Caco-2 (cell line): ENCODE data around the gene AKNA. TPM values are rescaled to one million over a fixed set of nuclear protein-coding genes. Genes with fewer than 3 reads are reported as not detected.

Source experiments
- BruUV-seq: library from RNA; stranded (reverse); fragments of 400-500 nt; replicated peaks from 2 replicates; lab custom pipeline; 2021; lab: Mats Ljungman, UMichigan
- CTCF ChIA-PET: fragments of 300-600 bp; sonication (Branson Sonifier 250); formaldehyde crosslinking; loops from one replicate; lab custom pipeline; 2022; ENCODE audit warnings: antibody characterized with exemption; lab: Charles Lee
- POLR2A ChIA-PET: fragments of 300-600 bp; sonication (Branson Sonifier 250); formaldehyde crosslinking; loops from one replicate; lab custom pipeline; 2022; ENCODE audit warnings: antibody characterized with exemption; lab: Charles Lee
- DNase-seq, 2 experiments: peaks; one replicate each; pipeline versions ENCODE4 v3.0.0 to v3.0.0-alpha.2; 2020 to 2022
- H3K27me3 ChIP-seq: replicated peaks from 2 replicates; pipeline ENCODE4 v1.6.0; 2011; ENCODE audit warnings: low read length; ENCODE audit not compliant: control insufficient read depth, insufficient read depth
- H3K36me3 ChIP-seq: 2 replicates; pipeline ENCODE4 v1.5.1; 2011; ENCODE audit warnings: low read length; ENCODE audit not compliant: control insufficient read depth, insufficient read depth
- H3K4me1 ChIP-seq: fragments of 250-450 bp; sonication (Bioruptor Pico); 2 replicates; pipeline ENCODE4 v1.5.1; 2020; ENCODE audit warnings: mild to moderate bottlenecking
- H3K4me3 ChIP-seq: 2 replicates; pipeline ENCODE4 v1.5.1; 2011; ENCODE audit warnings: low read depth, mild to moderate bottlenecking, control low read depth, low read length
- H3K9me3 ChIP-seq: fragments of 250-450 bp; sonication (Bioruptor Pico); 2 replicates; pipeline ENCODE4 v1.5.1; 2020; ENCODE audit warnings: mild to moderate bottlenecking, moderate library complexity
- H3K27ac Mint-ChIP-seq: one replicate; pipeline ENCODE4 v1.8.0; 2022; ENCODE audit warnings: mixed read lengths; ENCODE audit not compliant: unreplicated experiment
- H3K27me3 Mint-ChIP-seq: one replicate; pipeline ENCODE4 v1.8.0; 2022; ENCODE audit warnings: mixed read lengths; ENCODE audit not compliant: insufficient read depth, unreplicated experiment
- H3K36me3 Mint-ChIP-seq: one replicate; pipeline ENCODE4 v1.8.0; 2022; ENCODE audit warnings: mild to moderate bottlenecking, mixed read lengths; ENCODE audit not compliant: insufficient read depth, unreplicated experiment
- H3K4me1 Mint-ChIP-seq: one replicate; pipeline ENCODE4 v1.8.0; 2022; ENCODE audit warnings: low read depth, mixed read lengths; ENCODE audit not compliant: unreplicated experiment
- H3K4me3 Mint-ChIP-seq: one replicate; pipeline ENCODE4 v1.8.0; 2022; ENCODE audit warnings: mild to moderate bottlenecking, moderate library complexity, mixed read lengths; ENCODE audit not compliant: unreplicated experiment
- H3K9me3 Mint-ChIP-seq: one replicate; pipeline ENCODE4 v1.8.0; 2022; ENCODE audit warnings: mixed read lengths; ENCODE audit not compliant: unreplicated experiment
- CTCF ChIP-seq, 2 experiments: fragments of 200-600 bp in 1 of 2; IDR thresholded peaks; 1 replicate in 1 of 2; 2 replicates in 1 of 2; pipeline versions ENCODE4 v1.5.1 to v1.8.0; 2011 to 2022; ENCODE audit warnings: antibody characterized with exemption in 1 of 2, control low read depth in 1 of 2, inconsistent platforms in 1 of 2, low read depth in 1 of 2, low read length in 1 of 2, mild to moderate bottlenecking in 1 of 2, moderate library complexity in 1 of 2; ENCODE audit not compliant: insufficient read depth in 1 of 2, severe bottlenecking in 1 of 2, unreplicated experiment in 1 of 2
- intact Hi-C: fragments of 100-400 bp; cut with micrococcal nuclease; formaldehyde crosslinking; loops from one replicate; pipeline ENCODE4 v1.10.0; 2022; ENCODE audit not compliant: unreplicated experiment
- total RNA-seq: library from RNA; stranded (reverse); gene quantifications from 2 replicates; pipeline ENCODE4 v1.2.3, GENCODE V29; 2022

The AKNA gene
- total RNA-seq, 1 experiment from 2014 or later: 57.8 TPM

- no peaks in the 10 kb centered on the region for H3K9me3 Mint-ChIP-seq
- H3K4me1 Mint-ChIP-seq: peaks cover 19% of the 10 kb centered on the region
Observed at GRCh38 chr9:114395768-114396167, 8.0 kb upstream of the AKNA start.

GRCh38 chr9:114395334-114395617, 7.5 kb upstream of the AKNA start:
- intact Hi-C loops: loop anchor here (5.0 kb wide), 1 partner anchor 192 kb away; the partner anchor contains the start of gene ATP6V1G1
- Mint-ChIP-seq H3K36me3 (peaks cover 25% of the 10 kb centered on the region), H3K27ac (no peak overlapping the region), H3K27me3 (no peaks in the 10 kb centered on the region), H3K9me3 (no peaks in the 10 kb centered on the region), H3K4me1 (peaks cover 19% of the 10 kb centered on the region), H3K4me3 (no peak overlapping the region)
- no peak for DNase-seq
- ChIA-PET POLR2A (no interaction called here), CTCF (interaction anchor here (0.6 kb wide), 1 partner anchor 41 kb away, joined by 3 read pairs; no protein-coding TSS in a partner anchor)
- TF ChIP-seq CTCF (IDR thresholded peaks at IDR 0.05; ENCODE audit: insufficient read depth in 1 of 2, low read depth in 1 of 2, low read length in 1 of 2, severe bottlenecking in 1 of 2, unreplicated experiment in 1 of 2): no peak
- H3K4me1 ChIP-seq: peaks cover 15% of the 10 kb centered on the region
- no TSS peak for BruUV-seq
- H3K36me3 ChIP-seq: no peaks in the 10 kb centered on the region
- H3K4me3 ChIP-seq: no peak overlapping the region
- no peaks in the 10 kb centered on the region for H3K27me3 ChIP-seq
- no peaks in the 10 kb centered on the region for H3K9me3 ChIP-seq

More at GRCh38 chr9:114395768-114396167, 8.0 kb upstream of the AKNA start:
- no peak overlapping the region for H3K4me3 ChIP-seq
- DNase-seq: no peak
- H3K27me3 Mint-ChIP-seq: no peaks in the 10 kb centered on the region
- BruUV-seq: no TSS peak
- peaks cover 15% of the 10 kb centered on the region for H3K4me1 ChIP-seq
- TF ChIP-seq CTCF (IDR thresholded peaks at IDR 0.05; ENCODE audit: insufficient read depth in 1 of 2, low read depth in 1 of 2, low read length in 1 of 2, severe bottlenecking in 1 of 2, unreplicated experiment in 1 of 2): no peak
- H3K4me3 Mint-ChIP-seq: no peak overlapping the region
- H3K9me3 ChIP-seq: no peaks in the 10 kb centered on the region
- H3K27ac Mint-ChIP-seq: no peak overlapping the region
- intact Hi-C loops: loop anchor here (2.0 to 5.0 kb wide), 2 partner anchors 47 to 192 kb away; partner anchors contain the start of gene ATP6V1G1
- H3K36me3 ChIP-seq: no peaks in the 10 kb centered on the region
- peaks cover 25% of the 10 kb centered on the region for H3K36me3 Mint-ChIP-seq
- ChIA-PET CTCF (interaction anchor here (0.6 kb wide), 1 partner anchor 41 kb away, joined by 3 read pairs; no protein-coding TSS in a partner anchor), POLR2A (no interaction called here)
- no peaks in the 10 kb centered on the region for H3K27me3 ChIP-seq

DNA sequence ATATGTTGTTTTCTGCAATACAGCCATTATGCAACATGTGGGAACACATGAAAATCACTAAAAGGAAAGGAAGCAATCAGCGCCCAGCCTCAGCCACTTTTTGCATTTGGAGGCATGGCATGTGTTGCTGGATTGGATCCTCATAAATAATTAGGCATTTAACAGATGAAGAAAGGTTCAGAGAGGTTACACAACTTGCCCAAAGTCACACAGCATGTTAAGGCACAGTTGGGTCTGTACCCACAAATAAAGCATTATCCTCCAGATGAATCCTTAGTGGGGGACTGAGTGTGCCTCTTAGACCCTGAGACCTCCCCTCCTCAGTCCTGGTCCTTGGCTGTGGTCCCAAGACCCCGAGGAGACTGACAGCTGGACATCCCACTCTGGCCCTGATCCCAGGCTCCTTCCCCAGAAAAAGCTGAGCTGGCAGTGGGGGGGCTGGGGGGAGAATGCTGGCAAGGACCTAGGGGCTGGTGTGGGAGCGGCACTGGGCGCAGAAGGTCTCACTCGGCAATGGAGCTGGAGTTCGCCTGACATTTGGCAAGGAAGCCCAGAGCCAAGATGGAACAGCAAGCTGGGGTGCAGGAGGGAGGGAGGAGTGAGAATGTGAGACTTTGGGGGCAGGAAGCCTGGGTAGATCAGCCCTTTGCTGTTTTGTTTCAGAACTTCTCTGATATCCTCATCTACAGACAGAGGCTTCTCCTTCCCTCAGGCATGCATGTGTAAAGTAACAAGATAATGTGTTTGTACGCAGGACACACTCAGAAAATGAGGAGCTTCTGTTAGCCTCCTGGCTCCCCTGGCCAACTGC, 6.9 kb upstream of the AKNA start:
- no peaks in the 10 kb centered on the region for H3K9me3 ChIP-seq
- TF ChIP-seq CTCF (IDR thresholded peaks at IDR 0.05; ENCODE audit: insufficient read depth in 1 of 2, low read depth in 1 of 2, low read length in 1 of 2, severe bottlenecking in 1 of 2, unreplicated experiment in 1 of 2): no peak
- no peaks in the 10 kb centered on the region for H3K27me3 ChIP-seq
- peaks cover 15% of the 10 kb centered on the region for H3K4me1 ChIP-seq
- intact Hi-C loops: loop anchor here (5.0 kb wide), 1 partner anchor 193 kb away; the partner anchor contains the start of gene ATP6V1G1
- ChIA-PET POLR2A (no interaction called here), CTCF (interaction anchor here (0.6 kb wide), 1 partner anchor 40 kb away, joined by 3 read pairs; no protein-coding TSS in a partner anchor)
- H3K27me3 Mint-ChIP-seq: no peaks in the 10 kb centered on the region
- no peak overlapping the region for H3K4me3 ChIP-seq
- DNase-seq: no peak
- H3K4me3 Mint-ChIP-seq: no peak overlapping the region
- H3K36me3 Mint-ChIP-seq: peaks cover 25% of the 10 kb centered on the region
- H3K27ac Mint-ChIP-seq: no peak overlapping the region
- no peaks in the 10 kb centered on the region for H3K9me3 Mint-ChIP-seq
- H3K4me1 Mint-ChIP-seq: peaks cover 19% of the 10 kb centered on the region
- BruUV-seq: no TSS peak
- no peaks in the 10 kb centered on the region for H3K36me3 ChIP-seq
